Stimulated activated CD4-positive, alpha-beta T cell treated with anti-CD3 and anti-CD28 coated beads, Interleukin-4, amount 100 ng/mL, for 1 hour (primary cell): ENCODE measurements around the gene GORASP2.
A peak's percentile ranks its signal among the peaks of the same experiment; 100 is the strongest.

Experiments used
- DNase-seq: peaks from one replicate; pipeline ENCODE4 v3.0.0-alpha.2; 2020

GORASP2 gene

DNA sequence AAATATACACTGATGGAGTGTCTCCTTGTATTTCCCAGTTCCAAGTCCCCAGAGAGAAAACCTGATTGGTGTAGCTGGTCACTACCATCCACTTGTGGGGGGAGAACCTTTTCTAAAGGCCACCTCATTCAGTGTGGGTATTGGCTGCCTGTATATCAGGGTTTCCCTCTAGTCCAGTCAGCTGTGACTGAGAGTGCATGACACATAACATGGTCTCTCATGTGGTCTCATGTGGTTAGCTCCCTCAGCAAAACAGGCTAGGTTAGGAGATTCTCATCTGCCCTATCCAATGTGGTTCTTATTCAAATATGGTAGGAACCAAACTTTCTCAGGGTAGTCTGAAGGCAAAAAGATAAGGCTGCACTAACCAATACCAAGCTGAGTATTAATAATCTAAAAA, 4.1 kb upstream of the GORASP2 start:
- no peak for DNase-seq

DNA sequence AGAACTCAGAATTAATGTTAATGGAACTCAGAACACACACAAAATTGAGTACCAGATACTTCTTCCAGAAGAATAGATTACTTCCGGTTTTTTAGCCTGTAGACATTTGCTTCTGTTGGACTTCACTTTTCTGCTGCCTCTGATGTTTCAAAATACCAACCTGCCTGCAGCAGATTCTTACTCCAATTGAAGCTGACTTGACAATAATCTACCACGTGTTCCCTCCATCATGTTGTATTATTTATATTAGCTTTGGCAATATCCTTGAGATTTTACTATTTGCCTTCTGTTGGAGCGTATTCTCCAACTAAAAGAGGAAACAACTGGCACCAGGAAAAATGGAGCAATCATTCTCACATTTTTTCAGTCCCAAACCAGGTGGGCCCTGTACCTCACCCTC, 3.1 kb upstream of the GORASP2 start:
- no peak for DNase-seq

GRCh38 chr2:170926743-170927297, 2.2 kb upstream of the GORASP2 start:
- DNase-seq: no peak

GRCh38 chr2:170928036-170928823, 823 bp upstream of the GORASP2 start:
- no peak for DNase-seq

DNA sequence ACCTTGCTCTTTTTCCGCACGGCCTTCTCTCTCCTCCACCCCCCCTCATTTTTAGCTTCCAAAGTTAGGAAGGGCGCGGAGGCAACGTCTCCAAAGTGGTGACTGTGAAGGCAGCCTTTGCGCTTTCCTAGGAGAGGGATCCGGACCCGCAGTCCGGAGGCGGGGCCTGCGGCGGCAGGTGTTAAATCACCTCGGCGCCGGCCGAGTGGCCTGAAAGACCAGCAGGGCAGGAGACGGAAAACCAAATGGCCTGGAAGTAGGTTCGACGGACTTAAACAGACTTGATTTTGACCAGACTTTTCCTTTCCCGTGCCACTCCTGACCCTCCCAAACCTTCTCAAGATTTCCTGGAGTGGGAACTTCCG, 615 bp downstream of the GORASP2 start:
- DNase-seq: peak; percentile 42

GRCh38 chr2:170930131-170930990, 1.3 kb downstream of the GORASP2 start:
- DNase-seq: peak; percentile 42

GRCh38 chr2:170930991-170931266, 1.9 kb downstream of the GORASP2 start:
- DNase-seq: no peak

- DNase-seq: no peak
Observed at GRCh38 chr2:170932166-170932565, 3.1 kb downstream of the GORASP2 start.

DNA sequence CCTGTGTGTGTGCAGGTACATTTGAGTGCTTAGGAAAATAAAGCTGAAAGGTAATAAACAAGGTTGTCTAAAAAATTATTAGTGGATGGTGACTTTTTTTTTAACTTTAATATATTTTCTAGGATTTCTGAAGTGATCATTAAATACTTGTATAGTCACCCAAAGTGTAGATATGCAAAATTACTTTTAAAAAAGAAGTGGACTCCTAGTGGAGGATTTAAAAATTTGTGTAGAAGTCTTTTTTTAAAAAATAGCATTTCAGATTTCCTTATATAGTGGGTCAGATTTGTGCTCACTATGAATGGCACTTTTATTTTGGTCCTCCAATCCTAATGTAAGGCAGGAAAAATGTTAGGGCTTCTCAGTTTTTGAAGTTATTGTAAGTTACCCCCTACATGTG, 3.9 kb downstream of the GORASP2 start:
- no peak for DNase-seq

- DNase-seq: no peak
Observed at GRCh38 chr2:170937709-170938379, 8.8 kb downstream of the GORASP2 start.

GRCh38 chr2:170940066-170940465, 11.0 kb downstream of the GORASP2 start:
- DNase-seq: no peak

GRCh38 chr2:170942615-170943014, 13.6 kb downstream of the GORASP2 start:
- DNase-seq: no peak

DNA sequence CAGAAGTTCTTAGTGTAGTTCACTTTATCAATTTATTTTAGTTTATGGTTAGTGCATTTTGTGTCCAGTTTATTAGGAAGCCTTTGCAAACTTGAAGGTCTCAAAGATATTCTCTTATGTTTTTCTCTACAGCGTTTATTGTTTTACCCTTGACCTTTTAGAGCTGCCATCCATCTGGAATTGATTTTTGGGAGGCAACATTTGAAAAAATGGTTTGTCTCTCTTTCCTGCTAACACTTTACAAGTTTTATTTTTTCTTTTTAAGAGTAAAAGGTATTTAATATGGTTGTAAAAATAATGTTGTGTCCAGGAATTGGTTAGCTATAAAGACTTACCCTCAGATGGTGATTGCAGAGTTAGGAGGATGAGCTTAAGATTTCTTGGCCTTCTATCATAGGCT, 14.0 kb downstream of the GORASP2 start:
- DNase-seq: no peak

DNA sequence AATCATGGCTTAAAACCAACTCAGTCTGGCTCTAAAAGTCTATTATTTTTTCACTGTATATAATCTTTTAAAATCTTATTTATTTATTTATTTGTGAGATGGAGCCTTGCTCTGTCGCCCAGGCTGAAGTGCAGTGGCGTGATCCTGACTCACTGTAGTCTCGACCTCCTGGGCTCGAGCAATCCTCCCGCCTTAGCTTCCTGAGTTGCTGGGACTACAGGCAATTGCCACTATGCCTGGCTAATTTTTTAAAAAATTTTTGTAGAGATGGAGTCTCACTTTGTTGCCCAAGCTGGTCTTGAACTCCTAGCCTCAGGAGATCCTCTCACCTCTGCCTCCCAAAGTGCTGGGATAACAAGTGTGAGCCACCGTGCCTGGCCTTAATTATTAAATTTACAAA, 14.5 kb downstream of the GORASP2 start:
- DNase-seq: no peak

GRCh38 chr2:170944545-170944944, 15.5 kb downstream of the GORASP2 start:
- no peak for DNase-seq

DNA sequence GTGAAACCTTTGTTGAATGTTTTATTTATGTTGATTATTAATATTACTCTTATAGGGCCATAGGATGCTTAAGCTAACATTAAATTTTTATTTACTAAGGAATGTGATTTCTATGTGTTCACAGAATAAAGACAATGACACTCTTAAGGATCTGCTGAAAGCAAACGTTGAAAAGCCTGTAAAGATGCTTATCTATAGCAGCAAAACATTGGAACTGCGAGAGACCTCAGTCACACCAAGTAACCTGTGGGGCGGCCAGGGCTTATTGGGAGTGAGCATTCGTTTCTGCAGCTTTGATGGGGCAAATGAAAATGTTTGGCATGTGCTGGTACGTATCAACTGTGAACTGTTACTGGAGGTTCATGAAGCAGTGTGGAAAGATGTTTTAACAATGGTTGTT, 20.4 kb downstream of the GORASP2 start:
- no peak for DNase-seq

GRCh38 chr2:170950221-170950761, 21.2 kb downstream of the GORASP2 start:
- DNase-seq: no peak

DNA sequence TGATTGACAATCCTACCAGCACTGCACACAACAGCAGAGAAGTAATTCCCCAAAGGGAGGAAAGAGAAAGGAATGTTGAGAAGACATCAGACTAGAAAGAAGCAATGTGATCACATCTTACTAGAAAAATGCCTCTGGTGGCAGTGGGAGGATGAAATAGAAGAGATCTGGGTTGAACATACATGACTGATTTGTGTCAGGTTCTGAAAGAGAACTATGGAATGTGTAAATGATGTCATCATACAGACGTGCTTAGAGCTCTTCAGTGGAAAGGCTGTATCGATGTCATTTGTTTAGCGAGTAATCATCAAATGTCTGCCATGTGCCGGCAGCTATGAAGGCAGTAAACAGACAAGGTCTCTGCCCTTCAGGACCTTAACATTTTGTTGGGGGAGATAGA, 24.9 kb downstream of the GORASP2 start:
- DNase-seq: no peak

DNA sequence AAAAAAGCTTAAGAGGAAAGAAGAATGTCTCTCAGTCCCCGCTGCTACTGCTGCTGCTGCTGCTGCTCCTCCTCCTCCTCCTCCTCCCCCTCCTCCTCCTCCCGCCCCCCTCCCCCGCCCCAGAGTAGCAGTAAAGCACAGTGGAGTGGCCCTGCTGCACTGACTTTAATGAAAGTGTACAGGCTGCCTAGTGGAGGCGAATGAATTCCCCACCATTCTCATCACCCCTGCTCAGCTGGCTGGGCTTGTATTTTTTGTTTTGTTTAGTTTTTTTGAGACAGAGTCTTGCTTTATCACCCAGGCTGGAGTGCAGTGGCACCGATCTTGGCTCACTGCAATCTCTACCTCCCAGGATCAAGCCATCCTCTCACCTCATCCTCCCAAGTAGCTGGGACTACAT, 34.3 kb downstream of the GORASP2 start:
- no peak for DNase-seq

- DNase-seq: no peak
Observed at GRCh38 chr2:170965446-170966225, 36.6 kb downstream of the GORASP2 start.

DNA sequence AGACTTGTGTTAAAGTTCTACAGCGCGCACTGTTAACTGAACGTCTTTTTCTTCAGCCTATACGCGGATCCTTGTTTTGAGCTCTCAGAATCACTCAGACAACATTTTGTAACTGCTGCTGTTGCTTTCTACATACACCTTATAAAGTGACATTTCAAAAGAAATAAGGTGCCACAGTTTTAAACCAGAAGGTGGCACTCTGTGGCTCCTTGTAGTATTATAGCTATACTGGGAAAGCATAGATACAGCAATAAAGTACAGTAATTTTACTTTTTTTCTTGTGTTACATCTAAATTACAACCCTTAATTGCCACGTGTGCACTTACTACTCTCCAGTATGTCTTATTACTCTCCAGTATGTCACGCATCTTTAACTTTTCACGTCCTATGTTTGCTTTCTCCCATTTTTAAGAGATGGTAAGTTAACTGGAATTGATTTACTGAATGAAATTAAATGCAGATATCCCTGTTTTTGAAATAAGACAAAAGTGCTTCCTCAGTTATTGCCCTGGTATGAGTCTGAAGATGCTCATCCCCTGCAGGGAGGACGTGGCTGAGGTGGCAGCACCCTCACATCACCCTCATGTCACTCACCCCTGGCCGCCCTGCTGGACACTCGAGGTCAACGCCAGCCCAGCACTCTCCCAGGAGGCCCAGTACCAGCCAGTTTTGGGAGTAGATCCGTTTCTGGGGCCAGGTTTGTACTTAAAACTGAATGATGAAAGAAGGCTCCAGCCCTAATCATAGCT, 37.8 kb downstream of the GORASP2 start:
- DNase-seq: no peak

- DNase-seq: no peak
Observed at GRCh38 chr2:170967553-170967952, 38.5 kb downstream of the GORASP2 start.
